Testis (tissue), 2 donors: ENCODE data around the gene CUL4B.
"Not testable (repeated sequence)": the region's sequence is repeated elsewhere in the genome, so short reads cannot be mapped to it uniquely, and the experiment has no call there.

ENCODE experiments used
- POLR2A ChIP-seq: fragments of 450-650 bp; IDR thresholded peaks from one replicate; pipeline ENCODE4 v1.6.1; 2017; ENCODE audit warnings: antibody characterized with exemption, mild to moderate bottlenecking, moderate library complexity
- TF ChIP-seq, protein P1 (sequence below), 3 experiments: fragments of 450-650 bp in 2 of 3; fragments of 200-600 bp in 1 of 3; sonication (generic) in 1 of 3; IDR thresholded peaks; one replicate each; pipeline ENCODE4 v1.5.1; 2016 to 2019; ENCODE audit warnings: antibody characterized with exemption in 3 of 3, mild to moderate bottlenecking in 2 of 3, moderate library complexity in 1 of 3

- TF ChIP-seq, protein P1, sequence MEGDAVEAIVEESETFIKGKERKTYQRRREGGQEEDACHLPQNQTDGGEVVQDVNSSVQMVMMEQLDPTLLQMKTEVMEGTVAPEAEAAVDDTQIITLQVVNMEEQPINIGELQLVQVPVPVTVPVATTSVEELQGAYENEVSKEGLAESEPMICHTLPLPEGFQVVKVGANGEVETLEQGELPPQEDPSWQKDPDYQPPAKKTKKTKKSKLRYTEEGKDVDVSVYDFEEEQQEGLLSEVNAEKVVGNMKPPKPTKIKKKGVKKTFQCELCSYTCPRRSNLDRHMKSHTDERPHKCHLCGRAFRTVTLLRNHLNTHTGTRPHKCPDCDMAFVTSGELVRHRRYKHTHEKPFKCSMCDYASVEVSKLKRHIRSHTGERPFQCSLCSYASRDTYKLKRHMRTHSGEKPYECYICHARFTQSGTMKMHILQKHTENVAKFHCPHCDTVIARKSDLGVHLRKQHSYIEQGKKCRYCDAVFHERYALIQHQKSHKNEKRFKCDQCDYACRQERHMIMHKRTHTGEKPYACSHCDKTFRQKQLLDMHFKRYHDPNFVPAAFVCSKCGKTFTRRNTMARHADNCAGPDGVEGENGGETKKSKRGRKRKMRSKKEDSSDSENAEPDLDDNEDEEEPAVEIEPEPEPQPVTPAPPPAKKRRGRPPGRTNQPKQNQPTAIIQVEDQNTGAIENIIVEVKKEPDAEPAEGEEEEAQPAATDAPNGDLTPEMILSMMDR (IDR thresholded peaks at IDR 0.05), result peak in 1 of 3 experiments; percentile 49
- not testable (repeated sequence) for TF ChIP-seq POLR2A
Measured at GRCh38 chrX:120475447-120475846, 85.3 kb downstream of the CUL4B start.
